ENCODE measurements around the gene BARX1.

BARX1 gene

DNA sequence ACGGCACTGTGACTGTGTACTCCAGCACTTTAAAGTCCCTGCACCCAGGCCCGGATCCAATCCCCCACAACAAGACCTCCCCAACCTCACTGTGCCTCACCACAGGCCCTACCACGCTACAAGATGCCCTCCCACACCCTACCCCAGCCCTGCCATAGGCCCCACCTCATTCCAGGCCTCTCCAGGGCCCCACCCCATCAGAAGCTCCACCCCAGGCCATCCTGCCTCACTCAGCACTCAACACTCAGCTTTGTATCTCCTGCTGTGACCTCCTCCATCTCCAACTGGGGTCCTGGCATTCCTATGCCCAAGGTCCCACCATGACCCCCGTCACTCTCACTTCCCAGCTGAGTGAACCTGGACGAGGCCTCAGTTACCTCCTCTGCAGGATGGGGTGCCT lies 38.8 kb downstream of the BARX1 start:
- no peak overlapping the region for H3K4me3 ChIP-seq (ENCODE audit: low read depth, low read length)
- TF ChIP-seq, protein P1, sequence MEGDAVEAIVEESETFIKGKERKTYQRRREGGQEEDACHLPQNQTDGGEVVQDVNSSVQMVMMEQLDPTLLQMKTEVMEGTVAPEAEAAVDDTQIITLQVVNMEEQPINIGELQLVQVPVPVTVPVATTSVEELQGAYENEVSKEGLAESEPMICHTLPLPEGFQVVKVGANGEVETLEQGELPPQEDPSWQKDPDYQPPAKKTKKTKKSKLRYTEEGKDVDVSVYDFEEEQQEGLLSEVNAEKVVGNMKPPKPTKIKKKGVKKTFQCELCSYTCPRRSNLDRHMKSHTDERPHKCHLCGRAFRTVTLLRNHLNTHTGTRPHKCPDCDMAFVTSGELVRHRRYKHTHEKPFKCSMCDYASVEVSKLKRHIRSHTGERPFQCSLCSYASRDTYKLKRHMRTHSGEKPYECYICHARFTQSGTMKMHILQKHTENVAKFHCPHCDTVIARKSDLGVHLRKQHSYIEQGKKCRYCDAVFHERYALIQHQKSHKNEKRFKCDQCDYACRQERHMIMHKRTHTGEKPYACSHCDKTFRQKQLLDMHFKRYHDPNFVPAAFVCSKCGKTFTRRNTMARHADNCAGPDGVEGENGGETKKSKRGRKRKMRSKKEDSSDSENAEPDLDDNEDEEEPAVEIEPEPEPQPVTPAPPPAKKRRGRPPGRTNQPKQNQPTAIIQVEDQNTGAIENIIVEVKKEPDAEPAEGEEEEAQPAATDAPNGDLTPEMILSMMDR (IDR thresholded peaks at IDR 0.05; ENCODE audit: low read depth, low read length), result no peak

DNA sequence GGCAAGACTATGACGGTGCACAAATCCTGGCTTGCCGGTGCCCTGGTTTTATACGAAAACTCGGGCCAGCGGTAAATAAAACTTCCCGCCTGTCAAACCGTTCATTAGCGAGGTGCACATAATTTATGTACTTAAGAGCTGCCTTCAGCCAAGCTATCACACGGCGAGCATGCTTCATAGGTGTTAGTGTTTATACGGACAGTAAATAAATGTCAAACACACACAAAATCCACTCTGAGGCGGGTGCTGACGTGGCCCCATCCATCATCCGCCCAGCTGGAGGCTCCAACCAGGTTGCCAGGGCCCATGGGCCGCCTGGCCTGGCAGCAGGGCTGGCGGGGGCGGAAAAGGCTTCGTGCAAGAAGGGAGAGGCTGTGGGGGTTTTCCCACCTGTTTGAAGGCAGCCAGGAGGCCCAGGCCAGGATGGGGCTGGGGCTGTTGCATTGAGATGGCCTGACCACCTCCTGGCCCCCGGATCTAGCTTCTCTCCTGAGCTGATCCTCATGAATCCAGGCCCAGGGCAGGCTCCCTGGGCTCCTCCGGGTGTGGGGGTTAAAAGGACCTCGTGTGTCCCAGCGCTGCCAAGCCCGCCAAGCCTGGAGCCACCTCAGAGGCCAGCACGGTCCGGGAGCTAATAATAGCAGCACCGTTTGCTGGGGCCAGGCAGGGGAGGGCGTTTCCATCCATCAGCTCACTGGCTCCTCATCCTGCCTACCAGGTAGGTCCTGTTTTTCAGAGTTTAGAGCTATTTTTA lies 43.2 kb downstream of the BARX1 start:
- TF ChIP-seq, protein P1 (IDR thresholded peaks at IDR 0.05; ENCODE audit: low read depth, low read length), result no peak
- no peak overlapping the region for H3K4me3 ChIP-seq (ENCODE audit: low read depth, low read length)

DNA sequence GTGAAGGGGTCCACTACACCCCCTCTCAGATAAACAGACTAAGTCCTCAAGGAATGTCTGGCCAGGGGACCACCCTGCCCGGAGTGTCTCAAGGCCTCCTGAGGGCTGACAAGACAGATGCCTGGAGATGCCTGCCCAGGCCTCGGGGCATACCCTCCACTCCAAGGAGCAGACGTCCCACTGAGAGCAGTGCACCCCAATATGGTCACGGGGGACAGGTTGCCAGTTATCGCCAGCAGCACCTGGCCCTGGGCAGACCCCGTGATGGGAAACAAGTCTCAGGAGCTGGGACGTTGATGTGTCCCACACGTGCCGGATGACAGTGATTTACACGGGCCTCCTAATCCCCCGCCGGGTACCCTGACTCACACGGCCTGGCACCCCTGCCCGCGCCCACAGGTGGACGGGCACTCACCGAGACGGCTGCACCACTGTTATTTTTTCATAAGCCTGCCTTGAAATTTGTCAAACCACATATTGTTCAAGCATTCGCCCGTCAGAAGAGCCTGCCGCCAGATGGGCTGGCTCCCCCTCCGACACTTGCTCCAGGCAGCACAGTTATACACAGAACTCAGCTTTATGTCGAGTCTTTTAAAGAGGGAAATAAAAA lies 43.9 kb downstream of the BARX1 start:
- TF ChIP-seq, protein P1 (IDR thresholded peaks at IDR 0.05; ENCODE audit: low read depth, low read length), result no peak
- H3K4me3 ChIP-seq (ENCODE audit: low read depth, low read length), result no peak overlapping the region

DNA sequence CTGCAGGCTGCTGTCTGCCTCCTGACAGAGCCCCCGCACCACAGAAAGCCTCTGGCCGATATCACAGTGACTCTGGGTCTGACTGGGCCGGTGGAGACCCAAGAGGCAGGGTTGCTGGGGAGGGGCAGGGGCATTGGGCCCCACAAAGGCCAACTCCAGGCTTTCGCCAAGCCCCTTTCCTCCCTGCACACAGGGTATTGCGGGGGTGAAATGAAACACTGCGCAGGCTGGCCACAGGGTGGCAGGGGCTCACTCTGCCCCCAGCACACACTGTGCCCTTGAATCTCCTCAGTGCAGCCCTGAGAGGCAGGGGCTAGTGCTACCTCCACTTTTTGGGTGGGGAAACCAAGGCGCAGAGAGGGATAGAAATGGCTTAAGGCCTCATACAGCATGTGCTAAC lies 44.6 kb downstream of the BARX1 start:
- TF ChIP-seq, protein P1 (IDR thresholded peaks at IDR 0.05; ENCODE audit: low read depth, low read length), result no peak
- H3K4me3 ChIP-seq (ENCODE audit: low read depth, low read length), result no peak overlapping the region

DNA sequence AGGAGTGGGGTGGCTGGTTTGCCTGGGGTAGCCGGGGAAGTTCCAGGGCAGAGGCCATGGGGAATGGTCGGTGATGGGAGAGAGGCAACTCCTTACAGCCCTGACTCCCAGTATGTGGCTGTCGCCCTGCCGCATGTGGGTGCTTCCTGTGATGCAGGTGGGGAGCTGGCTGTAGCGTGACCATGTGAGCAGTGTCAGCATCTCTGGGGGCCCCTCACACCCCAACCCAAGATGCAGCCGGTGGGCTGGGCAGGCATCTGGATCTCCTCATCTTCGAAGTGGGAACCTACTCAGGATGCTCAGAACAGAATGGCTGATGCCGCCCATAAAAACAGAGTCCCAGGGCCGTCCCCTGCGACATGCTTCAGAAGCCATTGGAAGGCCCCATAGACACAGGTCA lies 45.0 kb downstream of the BARX1 start:
- H3K4me3 ChIP-seq (ENCODE audit: low read depth, low read length), result no peak overlapping the region
- TF ChIP-seq, protein P1 (IDR thresholded peaks at IDR 0.05; ENCODE audit: low read depth, low read length), result no peak

DNA sequence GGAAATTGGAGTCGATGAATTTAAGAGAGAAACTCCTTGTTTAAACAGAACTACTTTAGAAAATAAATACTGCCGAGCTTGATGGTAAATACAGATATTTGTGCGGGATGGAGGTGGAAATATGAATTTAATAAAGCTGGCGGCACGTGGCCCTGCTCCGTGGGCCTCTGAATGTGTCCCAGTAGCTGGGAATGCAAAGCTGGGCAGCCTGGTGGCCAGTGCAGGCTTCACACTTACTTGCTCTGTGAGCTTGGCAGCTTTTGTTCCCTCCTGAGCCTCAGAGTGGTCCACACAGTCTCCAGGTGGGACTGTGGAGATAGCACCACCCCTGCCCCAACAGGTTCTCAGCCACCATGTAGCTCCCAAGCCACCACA lies 45.9 kb downstream of the BARX1 start:
- TF ChIP-seq, protein P1 (IDR thresholded peaks at IDR 0.05; ENCODE audit: low read depth, low read length), result no peak
- no peak overlapping the region for H3K4me3 ChIP-seq (ENCODE audit: low read depth, low read length)

DNA sequence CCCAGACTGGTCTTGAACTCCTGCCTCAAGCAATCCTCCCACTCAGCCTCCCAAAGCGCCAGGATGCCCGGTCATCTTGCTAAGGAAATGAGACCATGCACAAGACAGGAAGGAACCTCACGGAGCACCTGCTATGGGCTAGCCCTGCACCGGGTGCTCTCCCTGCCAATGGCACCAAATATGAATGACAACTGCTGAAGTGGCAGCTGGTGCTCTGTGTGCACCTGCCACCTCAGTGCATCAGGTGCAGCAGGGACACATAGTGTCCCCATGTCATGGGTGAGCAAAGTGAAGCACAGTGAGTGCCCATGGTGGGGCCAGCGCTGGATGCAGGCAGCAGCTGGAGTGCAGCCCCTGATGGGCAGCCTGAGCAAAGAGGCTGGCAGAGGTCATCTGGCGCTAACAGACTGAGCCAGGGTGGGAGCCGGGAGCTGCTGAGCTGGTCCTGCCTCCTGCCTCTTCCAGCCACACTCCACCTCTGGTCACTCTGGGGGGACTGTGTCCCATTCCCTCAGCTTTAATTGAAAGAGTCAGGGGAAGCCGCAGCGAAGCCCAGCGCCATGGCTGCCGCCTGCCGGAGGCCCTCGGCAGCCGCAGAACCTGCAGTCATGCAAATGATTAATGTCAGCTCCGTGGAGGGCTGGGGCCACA lies 46.4 kb downstream of the BARX1 start:
- TF ChIP-seq, protein P1 (IDR thresholded peaks at IDR 0.05; ENCODE audit: low read depth, low read length), result no peak
- no peak overlapping the region for H3K4me3 ChIP-seq (ENCODE audit: low read depth, low read length)

All from WI38 (cell line).